SU-DHL-6 (cell line): ENCODE measurements around the gene HECW1.

Source experiments
- H2AFZ ChIP-seq: fragments of 200-600 bp; sonication (generic); 2 replicates; pipeline ENCODE4 v1.6.1; 2014; ENCODE audit warnings: low read depth, mild to moderate bottlenecking, moderate library complexity, mixed read lengths, antibody characterized with exemption, low read length; ENCODE audit not compliant: severe bottlenecking
- H3F3A ChIP-seq: fragments of 200-600 bp; shearing (Covaris generic); 2 replicates; pipeline ENCODE4 v1.6.0; 2016; ENCODE audit warnings: antibody characterized with exemption, mild to moderate bottlenecking; ENCODE audit not compliant: insufficient read depth
- H3K27ac ChIP-seq: fragments of 200-600 bp; sonication (generic); 2 replicates; pipeline ENCODE4 v1.5.1; 2016; ENCODE audit warnings: low read depth, mild to moderate bottlenecking, low read length, moderate library complexity, mixed read lengths
- H3K27me3 ChIP-seq: fragments of 200-600 bp; sonication (generic), shearing (Covaris generic); 2 replicates; pipeline ENCODE4 v1.6.0; 2014; ENCODE audit warnings: mild to moderate bottlenecking, low read length
- H3K36me3 ChIP-seq: fragments of 200-600 bp; sonication (generic); 2 replicates; pipeline ENCODE4 v1.6.1; 2014; ENCODE audit warnings: mild to moderate bottlenecking, low read length, mixed read lengths
- H3K4me2 ChIP-seq: fragments of 300-600, 200-600 bp; shearing (Covaris generic), sonication (generic); 2 replicates; pipeline ENCODE4 v1.6.0; 2014; ENCODE audit warnings: low read length, low read depth, mild to moderate bottlenecking; ENCODE audit not compliant: poor library complexity, severe bottlenecking
- H3K4me3 ChIP-seq: fragments of 200-600 bp; sonication (generic); 2 replicates; pipeline ENCODE4 v1.5.1; 2014; ENCODE audit warnings: antibody characterized with exemption, low read length, mild to moderate bottlenecking, mixed read lengths; ENCODE audit not compliant: insufficient read depth, poor library complexity, severe bottlenecking
- H3K79me2 ChIP-seq: fragments of 200-600 bp; sonication (generic); 2 replicates; pipeline ENCODE4 v1.6.1; 2014; ENCODE audit warnings: mild to moderate bottlenecking, low read length, moderate library complexity; ENCODE audit not compliant: insufficient read depth
- H3K9ac ChIP-seq: fragments of 200-600 bp; sonication (generic); 2 replicates; pipeline ENCODE4 v1.7.0; 2014; ENCODE audit warnings: mild to moderate bottlenecking, low read length
- H3K9me2 ChIP-seq: fragments of 200-600 bp; sonication (generic); replicated peaks from 2 replicates; pipeline ENCODE4 v1.6.1; 2014; ENCODE audit warnings: low read length; ENCODE audit not compliant: insufficient read depth
- H3K9me3 ChIP-seq: fragments of 200-600 bp; sonication (generic); 2 replicates; pipeline ENCODE4 v1.6.1; 2014; ENCODE audit warnings: low read length, mixed read lengths; ENCODE audit not compliant: insufficient read depth
- H4K20me1 ChIP-seq: fragments of 200-600 bp; sonication (generic); 2 replicates; pipeline ENCODE4 v1.6.1; 2014; ENCODE audit warnings: low read depth, mild to moderate bottlenecking, antibody characterized with exemption, low read length, moderate library complexity, mixed read lengths
- EZH2phosphoT487 ChIP-seq: fragments of 200-600 bp; sonication (generic), shearing (Covaris generic); conservative IDR thresholded peaks from 2 replicates; pipeline ENCODE4 v1.6.1; 2018; ENCODE audit warnings: mild to moderate bottlenecking, antibody characterized with exemption, low read length, moderate library complexity, mixed read lengths
- TF ChIP-seq, protein P1 (sequence below): fragments of 200-600 bp; sonication (generic); IDR thresholded peaks from one replicate; pipeline ENCODE4 v1.5.1; 2017; ENCODE audit warnings: antibody characterized with exemption, mild to moderate bottlenecking, low read length, moderate library complexity; ENCODE audit not compliant: insufficient read depth, poor library complexity, severe bottlenecking

HECW1 gene

GRCh38 chr7:43535031-43535451, 422.6 kb downstream of the HECW1 start:
- Histone ChIP-seq H2AFZ (no peak overlapping the region), H3K79me2 (no peaks in the 10 kb centered on the region), H3K9ac (no peak overlapping the region), H3K27ac (no peak overlapping the region), H3K27me3 (no peaks in the 10 kb centered on the region; the same call in 1 of the 2 replicates), H3K36me3 (no peaks in the 10 kb centered on the region), H3K4me2 (no peak overlapping the region), H3F3A (no peaks in the 10 kb centered on the region), H3K4me3 (no peak overlapping the region), H3K9me3 (no peaks in the 10 kb centered on the region), H4K20me1 (no peaks in the 10 kb centered on the region), H3K9me2 (no peaks in the 10 kb centered on the region)
- no peak for TF ChIP-seq EZH2phosphoT487
- TF ChIP-seq, protein P1, sequence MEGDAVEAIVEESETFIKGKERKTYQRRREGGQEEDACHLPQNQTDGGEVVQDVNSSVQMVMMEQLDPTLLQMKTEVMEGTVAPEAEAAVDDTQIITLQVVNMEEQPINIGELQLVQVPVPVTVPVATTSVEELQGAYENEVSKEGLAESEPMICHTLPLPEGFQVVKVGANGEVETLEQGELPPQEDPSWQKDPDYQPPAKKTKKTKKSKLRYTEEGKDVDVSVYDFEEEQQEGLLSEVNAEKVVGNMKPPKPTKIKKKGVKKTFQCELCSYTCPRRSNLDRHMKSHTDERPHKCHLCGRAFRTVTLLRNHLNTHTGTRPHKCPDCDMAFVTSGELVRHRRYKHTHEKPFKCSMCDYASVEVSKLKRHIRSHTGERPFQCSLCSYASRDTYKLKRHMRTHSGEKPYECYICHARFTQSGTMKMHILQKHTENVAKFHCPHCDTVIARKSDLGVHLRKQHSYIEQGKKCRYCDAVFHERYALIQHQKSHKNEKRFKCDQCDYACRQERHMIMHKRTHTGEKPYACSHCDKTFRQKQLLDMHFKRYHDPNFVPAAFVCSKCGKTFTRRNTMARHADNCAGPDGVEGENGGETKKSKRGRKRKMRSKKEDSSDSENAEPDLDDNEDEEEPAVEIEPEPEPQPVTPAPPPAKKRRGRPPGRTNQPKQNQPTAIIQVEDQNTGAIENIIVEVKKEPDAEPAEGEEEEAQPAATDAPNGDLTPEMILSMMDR: no peak

DNA sequence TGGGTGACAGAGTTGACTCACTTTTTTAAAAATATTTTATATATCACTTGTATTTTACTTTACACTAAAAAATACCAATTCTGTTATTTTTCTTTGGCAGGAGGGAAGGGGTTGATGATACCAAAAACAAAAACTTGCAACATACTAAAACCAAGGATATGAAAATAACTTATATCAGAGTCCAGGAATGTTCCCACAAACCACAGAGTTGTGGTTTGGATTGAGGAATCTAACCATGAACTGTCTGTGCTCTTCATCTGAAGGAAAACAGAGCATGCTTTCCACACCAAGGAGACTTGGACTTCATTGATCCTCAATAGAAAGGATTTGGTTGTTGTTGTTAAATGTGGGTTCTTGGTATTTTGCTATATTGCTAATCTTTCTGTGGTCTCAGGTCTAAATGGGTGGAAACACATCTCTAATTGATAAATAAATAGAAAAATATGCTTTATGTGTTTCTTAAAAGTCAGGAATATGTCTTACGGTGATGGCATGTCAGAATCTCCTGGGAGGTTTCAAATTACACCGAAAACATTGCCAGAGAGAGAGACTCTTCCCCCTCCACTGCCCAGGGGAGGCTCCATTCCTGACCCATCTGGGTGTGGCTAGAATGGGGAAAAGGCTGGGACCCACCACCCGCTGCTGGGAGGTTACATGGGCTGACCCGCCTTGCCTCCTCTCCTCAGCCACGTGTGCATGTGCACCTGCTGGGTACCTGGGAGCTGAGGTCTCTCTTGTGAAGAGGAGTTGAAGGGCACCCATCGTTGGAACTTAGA, 423.6 kb downstream of the HECW1 start:
- Histone ChIP-seq H3K36me3 (no peaks in the 10 kb centered on the region), H3K27ac (no peak overlapping the region), H3K9me3 (no peaks in the 10 kb centered on the region), H4K20me1 (no peaks in the 10 kb centered on the region), H2AFZ (no peak overlapping the region), H3K4me3 (no peak overlapping the region), H3K4me2 (no peak overlapping the region), H3F3A (no peaks in the 10 kb centered on the region), H3K79me2 (no peaks in the 10 kb centered on the region), H3K27me3 (no peaks in the 10 kb centered on the region; the same call in 1 of the 2 replicates), H3K9me2 (no peaks in the 10 kb centered on the region), H3K9ac (no peak overlapping the region)
- TF ChIP-seq, protein P1: no peak
- TF ChIP-seq EZH2phosphoT487: no peak

GRCh38 chr7:43536773-43537172, 424.3 kb downstream of the HECW1 start:
- no peaks in the 10 kb centered on the region for H3K79me2 ChIP-seq
- H3K4me3 ChIP-seq: no peak overlapping the region
- no peak overlapping the region for H3K9ac ChIP-seq
- no peaks in the 10 kb centered on the region for H3F3A ChIP-seq
- no peak overlapping the region for H2AFZ ChIP-seq
- H3K27me3 ChIP-seq: no peaks in the 10 kb centered on the region; the same call in 1 of the 2 replicates
- TF ChIP-seq EZH2phosphoT487: no peak
- TF ChIP-seq, protein P1: no peak
- H3K36me3 ChIP-seq: no peaks in the 10 kb centered on the region
- H3K9me3 ChIP-seq: no peaks in the 10 kb centered on the region
- no peak overlapping the region for H3K27ac ChIP-seq
- no peaks in the 10 kb centered on the region for H3K9me2 ChIP-seq
- H4K20me1 ChIP-seq: no peaks in the 10 kb centered on the region
- no peak overlapping the region for H3K4me2 ChIP-seq
